ENCODE data around the gene ELOVL2.
"Not testable (repeated sequence)": the region's sequence is repeated elsewhere in the genome, so short reads cannot be mapped to it uniquely, and the experiment has no call there.

Gene ELOVL2

DNA sequence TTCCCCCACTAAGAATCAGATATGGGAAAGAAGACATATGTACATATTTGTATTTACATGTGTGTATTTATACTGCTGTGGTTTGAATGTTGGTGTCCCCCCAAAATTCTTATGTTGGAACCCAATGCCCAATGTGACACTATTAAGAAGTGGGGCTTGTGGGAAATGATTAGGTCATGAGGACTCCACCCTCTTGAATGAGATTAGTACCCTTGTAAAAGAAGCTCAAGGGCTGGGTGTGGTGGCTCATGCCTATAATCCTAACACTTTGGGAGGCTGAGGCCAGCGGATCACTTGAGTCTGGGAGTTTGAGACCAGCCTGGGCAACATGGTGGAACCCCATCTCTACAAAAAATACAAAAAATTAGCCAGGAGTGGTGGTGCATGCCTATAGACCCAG lies 45.6 kb upstream of the ELOVL2 start:
- no peaks in the 10 kb centered on the region for H3K36me3 ChIP-seq (ENCODE audit: insufficient read depth, low read length)
- no peak overlapping the region for H3K4me2 ChIP-seq (ENCODE audit: low read depth, low read length, poor library complexity, severe bottlenecking)
- H3K27me3 ChIP-seq (ENCODE audit: insufficient read depth, low read length, poor library complexity, severe bottlenecking) = no peaks in the 10 kb centered on the region
- TF ChIP-seq, protein P1, sequence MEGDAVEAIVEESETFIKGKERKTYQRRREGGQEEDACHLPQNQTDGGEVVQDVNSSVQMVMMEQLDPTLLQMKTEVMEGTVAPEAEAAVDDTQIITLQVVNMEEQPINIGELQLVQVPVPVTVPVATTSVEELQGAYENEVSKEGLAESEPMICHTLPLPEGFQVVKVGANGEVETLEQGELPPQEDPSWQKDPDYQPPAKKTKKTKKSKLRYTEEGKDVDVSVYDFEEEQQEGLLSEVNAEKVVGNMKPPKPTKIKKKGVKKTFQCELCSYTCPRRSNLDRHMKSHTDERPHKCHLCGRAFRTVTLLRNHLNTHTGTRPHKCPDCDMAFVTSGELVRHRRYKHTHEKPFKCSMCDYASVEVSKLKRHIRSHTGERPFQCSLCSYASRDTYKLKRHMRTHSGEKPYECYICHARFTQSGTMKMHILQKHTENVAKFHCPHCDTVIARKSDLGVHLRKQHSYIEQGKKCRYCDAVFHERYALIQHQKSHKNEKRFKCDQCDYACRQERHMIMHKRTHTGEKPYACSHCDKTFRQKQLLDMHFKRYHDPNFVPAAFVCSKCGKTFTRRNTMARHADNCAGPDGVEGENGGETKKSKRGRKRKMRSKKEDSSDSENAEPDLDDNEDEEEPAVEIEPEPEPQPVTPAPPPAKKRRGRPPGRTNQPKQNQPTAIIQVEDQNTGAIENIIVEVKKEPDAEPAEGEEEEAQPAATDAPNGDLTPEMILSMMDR (conservative IDR thresholded peaks at IDR 0.05; ENCODE audit: low read length) = no peak
- no peak for TF ChIP-seq EZH2phosphoT487 (IDR thresholded peaks at IDR 0.05; ENCODE audit: borderline replicate concordance)
- H4K20me1 ChIP-seq (ENCODE audit: insufficient read depth, low read length, poor library complexity, severe bottlenecking) = peaks cover 1% of the 10 kb centered on the region
- no peaks in the 10 kb centered on the region for H3K9me3 ChIP-seq (ENCODE audit: insufficient read depth, low read depth, low read length)
- H3K9ac ChIP-seq (ENCODE audit: low read depth, low read length, poor library complexity, severe bottlenecking) = no peak overlapping the region
- no peaks in the 10 kb centered on the region for H3F3A ChIP-seq (ENCODE audit: low read depth)
- no peak overlapping the region for H2AFZ ChIP-seq (ENCODE audit: low read length)
- no peaks in the 10 kb centered on the region for H3K9me2 ChIP-seq (replicated peaks; ENCODE audit: low read depth, low read length)
- H3K79me2 ChIP-seq (ENCODE audit: insufficient read depth, low read length) = peaks cover 6% of the 10 kb centered on the region
- peaks cover 8% of the 10 kb centered on the region for H3K4me1 ChIP-seq (ENCODE audit: insufficient read depth, low read length, poor library complexity, severe bottlenecking)
- H3K4me3 ChIP-seq (ENCODE audit: low read length, poor library complexity, severe bottlenecking) = no peak overlapping the region

DNA sequence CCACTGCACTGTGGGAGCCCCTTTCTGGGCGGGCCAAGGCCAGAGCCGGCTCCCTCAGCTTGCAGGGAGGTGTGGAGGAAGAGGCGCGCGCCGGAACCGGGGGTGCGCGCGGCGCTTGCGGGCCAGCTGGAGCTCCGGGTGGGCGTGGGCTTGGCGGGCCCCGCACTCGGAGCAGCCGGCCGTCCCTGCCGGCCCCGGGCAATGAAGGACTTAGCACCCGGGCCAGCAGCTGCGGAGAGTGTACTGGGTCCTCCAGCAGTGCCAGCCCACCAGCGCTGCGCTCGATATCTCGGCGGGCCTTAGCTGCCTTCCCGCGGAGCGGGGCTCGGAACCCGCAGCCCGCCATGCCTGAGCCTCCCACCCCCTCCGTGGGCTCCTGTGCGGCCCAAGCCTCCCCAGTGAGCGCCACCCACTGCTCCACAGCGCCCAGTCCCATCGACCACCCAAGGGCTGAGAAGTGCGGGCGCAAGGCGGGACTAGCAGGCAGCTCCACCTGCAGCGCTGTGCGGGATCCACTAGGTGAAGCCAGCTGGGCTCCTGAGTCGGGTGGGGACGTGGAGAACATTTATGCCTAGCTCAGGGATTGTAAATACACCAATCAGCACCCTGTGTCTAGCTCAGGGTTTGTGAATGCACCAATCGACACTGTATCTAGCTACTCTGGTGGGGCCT lies 43.2 kb upstream of the ELOVL2 start:
- H3K4me2 ChIP-seq (ENCODE audit: low read depth, low read length, poor library complexity, severe bottlenecking); H3K79me2 ChIP-seq (ENCODE audit: insufficient read depth, low read length); H3K4me3 ChIP-seq (ENCODE audit: low read length, poor library complexity, severe bottlenecking); H3K4me1 ChIP-seq (ENCODE audit: insufficient read depth, low read length, poor library complexity, severe bottlenecking); H4K20me1 ChIP-seq (ENCODE audit: insufficient read depth, low read length, poor library complexity, severe bottlenecking); H3F3A ChIP-seq (ENCODE audit: low read depth); H3K36me3 ChIP-seq (ENCODE audit: insufficient read depth, low read length); H3K9ac ChIP-seq (ENCODE audit: low read depth, low read length, poor library complexity, severe bottlenecking); H2AFZ ChIP-seq (ENCODE audit: low read length); H3K9me3 ChIP-seq (ENCODE audit: insufficient read depth, low read depth, low read length); H3K9me2 ChIP-seq (replicated peaks; ENCODE audit: low read depth, low read length); H3K27me3 ChIP-seq (ENCODE audit: insufficient read depth, low read length, poor library complexity, severe bottlenecking): not testable (repeated sequence)

DNA sequence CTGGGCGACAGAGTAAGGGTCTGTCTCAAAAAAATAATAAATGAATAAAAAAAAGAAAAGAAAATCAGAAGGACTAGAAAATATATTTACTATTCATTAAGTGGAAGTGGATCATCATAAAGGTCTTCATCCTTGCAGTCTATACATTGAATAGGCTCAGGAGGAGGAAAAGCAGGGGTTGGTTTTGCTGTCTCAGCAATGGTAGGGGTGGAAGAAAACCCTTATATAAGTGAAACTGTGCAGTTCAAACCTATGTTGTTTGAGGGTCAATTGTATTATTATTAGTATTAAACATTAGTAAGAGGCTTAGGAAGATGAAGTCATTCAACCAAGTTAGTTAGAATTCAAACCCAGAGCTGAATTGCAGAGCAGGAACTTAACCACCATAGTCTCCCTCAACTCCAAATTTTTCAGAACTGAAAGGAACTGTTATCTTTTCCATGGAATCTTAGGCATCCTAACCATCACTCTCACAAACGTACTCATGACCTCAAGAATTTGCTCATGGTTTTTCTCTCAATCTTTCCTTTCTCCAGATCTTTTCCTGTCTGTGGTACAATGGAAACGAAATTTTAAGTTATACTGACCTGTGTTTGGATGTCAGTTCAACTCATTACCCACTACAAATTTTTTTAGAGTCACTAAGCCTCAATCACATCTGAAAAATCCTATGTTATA lies 41.8 kb upstream of the ELOVL2 start:
- Histone ChIP-seq H3F3A (ENCODE audit: low read depth) (no peaks in the 10 kb centered on the region), H2AFZ (ENCODE audit: low read length) (no peak overlapping the region), H3K4me3 (ENCODE audit: low read length, poor library complexity, severe bottlenecking) (no peak overlapping the region), H3K4me2 (ENCODE audit: low read depth, low read length, poor library complexity, severe bottlenecking) (no peak overlapping the region), H3K36me3 (ENCODE audit: insufficient read depth, low read length) (no peaks in the 10 kb centered on the region), H4K20me1 (ENCODE audit: insufficient read depth, low read length, poor library complexity, severe bottlenecking) (no peaks in the 10 kb centered on the region), H3K4me1 (ENCODE audit: insufficient read depth, low read length, poor library complexity, severe bottlenecking) (no peaks in the 10 kb centered on the region), H3K27me3 (ENCODE audit: insufficient read depth, low read length, poor library complexity, severe bottlenecking) (no peaks in the 10 kb centered on the region), H3K9me2 (replicated peaks; ENCODE audit: low read depth, low read length) (no peaks in the 10 kb centered on the region), H3K9ac (ENCODE audit: low read depth, low read length, poor library complexity, severe bottlenecking) (no peak overlapping the region), H3K79me2 (ENCODE audit: insufficient read depth, low read length) (no peaks in the 10 kb centered on the region), H3K9me3 (ENCODE audit: insufficient read depth, low read depth, low read length) (no peaks in the 10 kb centered on the region)
- TF ChIP-seq, protein P1 (conservative IDR thresholded peaks at IDR 0.05; ENCODE audit: low read length) = no peak
- no peak for TF ChIP-seq EZH2phosphoT487 (IDR thresholded peaks at IDR 0.05; ENCODE audit: borderline replicate concordance)

DNA sequence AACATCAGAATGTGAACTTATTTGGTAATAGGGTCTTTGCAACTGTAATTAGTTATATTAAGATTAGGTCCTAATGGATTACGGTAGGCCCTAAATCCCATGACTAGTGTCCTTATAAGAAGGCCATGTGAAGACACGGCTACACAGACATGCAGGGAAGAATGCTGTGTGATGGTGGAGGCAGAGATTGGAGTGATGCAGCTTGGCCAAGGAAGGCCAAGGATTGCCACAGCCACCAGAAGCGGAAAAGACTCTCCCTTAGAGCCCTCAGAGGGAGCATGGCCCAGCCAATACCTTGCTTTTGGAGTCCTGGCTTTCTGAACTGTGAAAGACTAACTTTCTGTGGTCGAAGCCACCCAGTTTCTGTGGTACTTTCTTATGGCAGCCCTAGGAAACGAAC lies 39.9 kb upstream of the ELOVL2 start:
- no peak overlapping the region for H3K9ac ChIP-seq (ENCODE audit: low read depth, low read length, poor library complexity, severe bottlenecking)
- TF ChIP-seq EZH2phosphoT487 (IDR thresholded peaks at IDR 0.05; ENCODE audit: borderline replicate concordance) = no peak
- TF ChIP-seq, protein P1 (conservative IDR thresholded peaks at IDR 0.05; ENCODE audit: low read length) = no peak
- H4K20me1 ChIP-seq (ENCODE audit: insufficient read depth, low read length, poor library complexity, severe bottlenecking) = no peaks in the 10 kb centered on the region

More for the DNA sequence above, 39.9 kb upstream of the ELOVL2 start:
- Histone ChIP-seq H3K36me3 (ENCODE audit: insufficient read depth, low read length) (no peaks in the 10 kb centered on the region), H3K4me3 (ENCODE audit: low read length, poor library complexity, severe bottlenecking) (no peak overlapping the region), H3K9me3 (ENCODE audit: insufficient read depth, low read depth, low read length) (no peaks in the 10 kb centered on the region), H3K27me3 (ENCODE audit: insufficient read depth, low read length, poor library complexity, severe bottlenecking) (no peaks in the 10 kb centered on the region), H3F3A (ENCODE audit: low read depth) (no peaks in the 10 kb centered on the region), H3K4me1 (ENCODE audit: insufficient read depth, low read length, poor library complexity, severe bottlenecking) (no peaks in the 10 kb centered on the region), H3K79me2 (ENCODE audit: insufficient read depth, low read length) (no peaks in the 10 kb centered on the region), H2AFZ (ENCODE audit: low read length) (no peak overlapping the region), H3K4me2 (ENCODE audit: low read depth, low read length, poor library complexity, severe bottlenecking) (no peak overlapping the region), H3K9me2 (replicated peaks; ENCODE audit: low read depth, low read length) (no peaks in the 10 kb centered on the region)
